ENCODE data around the gene SLC16A2. TPM values are rescaled to one million over a fixed set of nuclear protein-coding genes. Genes with fewer than 3 reads are reported as not detected.
A peak's percentile ranks its signal among the peaks of the same experiment; 100 is the strongest.

SLC16A2 gene
- total and polyA plus RNA-seq, 11 donors: 2.2 to 12.1 (median 7.2) TPM

DNA sequence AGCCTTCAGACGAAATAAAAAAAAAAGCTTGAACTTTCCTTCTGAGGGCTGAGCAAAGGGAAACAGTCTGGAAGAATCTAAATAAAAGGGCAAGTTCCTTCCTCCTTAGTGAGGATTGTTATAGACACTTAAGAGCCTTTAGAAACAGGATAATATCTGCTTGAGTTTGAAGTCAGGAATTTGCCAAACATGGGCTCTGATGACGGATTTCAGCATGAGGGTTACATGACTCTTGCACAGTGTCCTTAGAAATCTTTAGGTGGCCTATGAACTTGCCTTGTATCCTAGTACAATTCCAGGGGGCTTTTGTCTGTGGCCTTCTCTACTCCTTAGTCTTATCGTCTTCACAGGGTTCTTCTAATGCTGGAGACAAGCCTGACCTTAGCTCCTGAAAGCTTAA is 99.0 kb downstream of the SLC16A2 start:
- Histone ChIP-seq H3K36me3 (no peaks in the 10 kb centered on the region), H3K4me3 (no peak overlapping the region), H3K4me1 (no peaks in the 10 kb centered on the region), H3K27ac (peak overlapping the region in 1 of 12 donors; percentile 8), H3K27me3 (no peaks in the 10 kb centered on the region), H3K9me3 (peaks cover 0 to 5% (median 0%) of the 10 kb centered on the region in 12 donors)
- WGBS, 4 donors: 60 to 78% (median 74%) methylated on average over 3 of the region's 3 CpGs
- TF ChIP-seq, protein P1, sequence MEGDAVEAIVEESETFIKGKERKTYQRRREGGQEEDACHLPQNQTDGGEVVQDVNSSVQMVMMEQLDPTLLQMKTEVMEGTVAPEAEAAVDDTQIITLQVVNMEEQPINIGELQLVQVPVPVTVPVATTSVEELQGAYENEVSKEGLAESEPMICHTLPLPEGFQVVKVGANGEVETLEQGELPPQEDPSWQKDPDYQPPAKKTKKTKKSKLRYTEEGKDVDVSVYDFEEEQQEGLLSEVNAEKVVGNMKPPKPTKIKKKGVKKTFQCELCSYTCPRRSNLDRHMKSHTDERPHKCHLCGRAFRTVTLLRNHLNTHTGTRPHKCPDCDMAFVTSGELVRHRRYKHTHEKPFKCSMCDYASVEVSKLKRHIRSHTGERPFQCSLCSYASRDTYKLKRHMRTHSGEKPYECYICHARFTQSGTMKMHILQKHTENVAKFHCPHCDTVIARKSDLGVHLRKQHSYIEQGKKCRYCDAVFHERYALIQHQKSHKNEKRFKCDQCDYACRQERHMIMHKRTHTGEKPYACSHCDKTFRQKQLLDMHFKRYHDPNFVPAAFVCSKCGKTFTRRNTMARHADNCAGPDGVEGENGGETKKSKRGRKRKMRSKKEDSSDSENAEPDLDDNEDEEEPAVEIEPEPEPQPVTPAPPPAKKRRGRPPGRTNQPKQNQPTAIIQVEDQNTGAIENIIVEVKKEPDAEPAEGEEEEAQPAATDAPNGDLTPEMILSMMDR (IDR thresholded peaks at IDR 0.05): no peak
- TF ChIP-seq POLR2A (IDR thresholded peaks at IDR 0.05): no peak
- intact Hi-C loops (cut with DNase I): loop anchor here in 1 of 10 donors (10.0 kb wide), 1 partner anchor 65 kb away; no protein-coding TSS in a partner anchor
- ATAC-seq: no peak
- DNase-seq: no peak

DNA sequence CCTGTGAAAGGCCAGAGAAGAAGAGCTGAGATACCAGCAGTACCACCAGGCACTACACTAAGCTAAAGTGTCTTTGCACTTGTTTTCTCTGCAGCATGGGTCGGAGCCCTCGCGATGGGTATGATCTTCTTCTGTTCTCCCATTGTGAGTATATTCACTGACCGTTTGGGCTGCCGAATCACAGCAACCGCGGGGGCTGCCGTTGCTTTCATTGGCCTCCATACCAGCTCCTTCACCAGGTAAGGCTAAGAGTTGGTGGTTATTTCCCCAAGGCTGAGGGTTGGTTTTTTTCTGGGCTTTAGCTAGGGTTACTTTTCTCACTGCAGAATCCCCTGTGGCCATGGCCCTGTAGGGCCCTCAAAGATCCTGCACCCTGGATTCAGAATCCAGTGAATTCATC is 99.6 kb downstream of the SLC16A2 start:
- WGBS, 4 donors: 90 to 99% (median 97%) methylated on average over 2 to 8 of the region's 8 CpGs
- DNase-seq: no peak
- Histone ChIP-seq H3K4me3 (no peak overlapping the region), H3K36me3 (no peaks in the 10 kb centered on the region), H3K27ac (no peak overlapping the region), H3K9me3 (peaks cover 0 to 5% (median 0%) of the 10 kb centered on the region in 12 donors), H3K4me1 (no peaks in the 10 kb centered on the region), H3K27me3 (peaks cover 0 to 2% (median 0%) of the 10 kb centered on the region in 9 donors)
- no peak for TF ChIP-seq POLR2A (IDR thresholded peaks at IDR 0.05)
- TF ChIP-seq, protein P1 (IDR thresholded peaks at IDR 0.05): no peak
- ATAC-seq: no peak
- intact Hi-C loops (cut with DNase I): loop anchor here in 1 of 10 donors (10.0 kb wide), 1 partner anchor 64 kb away; no protein-coding TSS in a partner anchor

DNA sequence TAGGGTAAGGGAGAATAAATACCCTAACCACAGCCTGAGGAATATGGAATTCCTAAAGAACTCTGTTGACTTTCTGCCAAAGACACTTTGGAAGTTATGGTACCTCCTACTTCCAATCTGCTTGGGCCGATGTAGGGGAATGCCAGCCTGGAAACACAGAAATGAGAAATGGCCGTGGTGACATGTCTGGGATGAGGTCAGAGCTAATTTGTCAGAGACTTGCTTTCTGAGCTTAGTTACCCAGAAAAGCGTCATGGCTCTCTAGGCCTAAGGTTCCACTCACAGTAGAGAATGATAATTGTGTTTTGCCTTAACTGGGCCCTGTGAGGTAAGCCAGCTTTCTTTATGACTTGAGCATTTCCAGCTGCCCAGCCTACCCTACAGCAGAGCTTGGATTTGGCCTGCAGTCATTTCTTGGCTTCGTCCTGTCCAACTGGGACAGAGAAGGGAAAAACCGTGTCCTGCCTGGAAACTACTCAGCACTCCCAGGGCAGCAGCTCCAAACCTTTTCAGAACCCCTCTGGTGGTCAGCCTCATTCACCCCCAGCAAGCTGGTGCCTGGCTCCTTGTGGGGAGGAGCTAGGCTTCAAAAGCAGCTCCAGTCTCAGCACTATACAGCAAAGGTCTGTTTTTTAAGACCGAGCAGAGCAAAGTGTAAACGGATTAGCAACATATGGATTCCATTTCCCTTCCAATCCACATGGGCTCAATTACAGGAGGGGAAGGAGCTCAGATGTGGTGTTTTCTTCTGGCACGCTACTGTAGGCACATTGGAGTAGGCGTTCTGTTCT is 100.9 kb downstream of the SLC16A2 start:
- ATAC-seq: peak in 3 of 4 donors; percentile 67 to 79 (median 69)
- peak in 4 of 5 donors; percentile 16 to 44 (median 28) for DNase-seq
- intact Hi-C loops (cut with DNase I): loop anchor here in 1 of 10 donors (10.0 kb wide), 1 partner anchor 63 kb away; no protein-coding TSS in a partner anchor

More for the DNA sequence above, 100.9 kb downstream of the SLC16A2 start:
- WGBS, 4 donors: 74 to 84% (median 79%) methylated on average over 8 to 9 of the region's 9 CpGs
- no peak overlapping the region for H3K4me3 ChIP-seq
- no peak for TF ChIP-seq POLR2A (IDR thresholded peaks at IDR 0.05)
- TF ChIP-seq, protein P1 (IDR thresholded peaks at IDR 0.05): no peak
- H3K4me1 ChIP-seq: peaks cover 0 to 6% (median 1%) of the 10 kb centered on the region in 12 donors
- H3K36me3 ChIP-seq: no peaks in the 10 kb centered on the region
- H3K9me3 ChIP-seq: no peaks in the 10 kb centered on the region
- H3K27ac ChIP-seq: peak overlapping the region in 5 of 12 donors; percentile 4 to 46 (median 37)
- peaks cover 0 to 5% (median 0%) of the 10 kb centered on the region in 9 donors for H3K27me3 ChIP-seq
